SK-N-SH treated with all-trans-retinoic acid at 6 μM for 48 hours (cell line): ENCODE results near the gene TKT.
A peak's percentile ranks its signal among the peaks of the same experiment; 100 is the strongest.

Experiments
- ATAC-seq: fragments of 200-7000 bp; cut with Tn5 transposase; 3 replicates; pipeline ENCODE4 v1.9.1; 2020; ENCODE audit warnings: mild to moderate bottlenecking, moderate library complexity
- ARNTL ChIP-seq: fragments of 450-650 bp; formaldehyde crosslinking; IDR thresholded peaks from 2 replicates; pipeline ENCODE4 v1.5.0; 2020; ENCODE audit warnings: low read depth, mild to moderate bottlenecking, moderate library complexity, borderline replicate concordance
- BACH2 ChIP-seq: fragments of 250-450 bp; sonication (Bioruptor Pico); IDR thresholded peaks from 2 replicates; pipeline ENCODE4 v1.9.0; 2021; ENCODE audit warnings: mild to moderate bottlenecking, borderline replicate concordance
- CSDC2 ChIP-seq: fragments of 250-450 bp; sonication (Bioruptor Pico); IDR thresholded peaks from 2 replicates; pipeline ENCODE4 v1.5.0; 2020; ENCODE audit warnings: mild to moderate bottlenecking, moderate library complexity
- ESRRG ChIP-seq: fragments of 250-450 bp; sonication (Bioruptor Pico); IDR thresholded peaks from 2 replicates; pipeline ENCODE4 v1.6.1; 2021; ENCODE audit warnings: mild to moderate bottlenecking
- GLIS3 ChIP-seq: fragments of 250-450 bp; sonication (Bioruptor Pico); IDR thresholded peaks from 2 replicates; pipeline ENCODE4 v1.5.0; 2020; ENCODE audit warnings: mild to moderate bottlenecking, moderate library complexity
- ISL1 ChIP-seq: fragments of 250-450 bp; sonication (Bioruptor Pico); IDR thresholded peaks from 2 replicates; pipeline ENCODE4 v2.1.2; 2022; ENCODE audit warnings: mild to moderate bottlenecking, moderate library complexity
- OSR1 ChIP-seq: fragments of 250-450 bp; sonication (Bioruptor Pico); IDR thresholded peaks from 2 replicates; pipeline ENCODE4 v1.8.0; 2022; ENCODE audit warnings: moderate library complexity, mild to moderate bottlenecking, inconsistent platforms
- PATZ1 ChIP-seq: fragments of 250-450 bp; sonication (Bioruptor Pico); IDR thresholded peaks from 2 replicates; pipeline ENCODE4 v1.8.0; 2020; ENCODE audit warnings: mild to moderate bottlenecking, moderate library complexity, borderline replicate concordance
- PPARA ChIP-seq: fragments of 250-450 bp; sonication (Bioruptor Pico); IDR thresholded peaks from 2 replicates; pipeline ENCODE4 v1.5.0; 2020; ENCODE audit warnings: mild to moderate bottlenecking, borderline replicate concordance
- RARB ChIP-seq: fragments of 250-450 bp; sonication (Bioruptor Pico); IDR thresholded peaks from 2 replicates; pipeline ENCODE4 v1.8.0; 2021; ENCODE audit warnings: mild to moderate bottlenecking, moderate library complexity
- SNAI2 ChIP-seq: fragments of 250-450 bp; sonication (Bioruptor Pico); IDR thresholded peaks from 2 replicates; pipeline ENCODE4 v1.5.0; 2020; ENCODE audit warnings: mild to moderate bottlenecking, moderate library complexity
- TCF4 ChIP-seq: fragments of 250-450 bp; sonication (Bioruptor Pico); IDR thresholded peaks from 2 replicates; pipeline ENCODE4 v1.8.0; 2021; ENCODE audit warnings: mild to moderate bottlenecking, moderate library complexity, borderline replicate concordance
- TSHZ2 ChIP-seq: fragments of 250-450 bp; sonication (Bioruptor Pico); IDR thresholded peaks from 2 replicates; pipeline ENCODE4 v1.5.0; 2020; ENCODE audit warnings: mild to moderate bottlenecking, moderate library complexity
- ZC3H10 ChIP-seq: fragments of 250-450 bp; sonication (Bioruptor Pico); IDR thresholded peaks from 2 replicates; pipeline ENCODE4 v1.5.1; 2021; ENCODE audit warnings: mild to moderate bottlenecking, moderate library complexity
- ZFP3 ChIP-seq: fragments of 250-450 bp; sonication (Bioruptor Pico); IDR thresholded peaks from 2 replicates; pipeline ENCODE4 v1.5.0; 2020; ENCODE audit warnings: mild to moderate bottlenecking, moderate library complexity
- ZFP30 ChIP-seq: fragments of 450-650 bp; formaldehyde crosslinking; IDR thresholded peaks from 2 replicates; pipeline ENCODE4 v1.5.0; 2022; ENCODE audit warnings: mild to moderate bottlenecking, moderate library complexity
- ZNF565 ChIP-seq: fragments of 450-650 bp; formaldehyde crosslinking; conservative IDR thresholded peaks from 2 replicates; pipeline ENCODE4 v1.5.0; 2020; ENCODE audit warnings: low read depth, mild to moderate bottlenecking, moderate library complexity
- ZNF70 ChIP-seq: fragments of 450-650 bp; formaldehyde crosslinking; IDR thresholded peaks from 2 replicates; pipeline ENCODE4 v1.5.0; 2020; ENCODE audit warnings: mild to moderate bottlenecking, moderate library complexity
- ZNF8 ChIP-seq: fragments of 450-650 bp; formaldehyde crosslinking; IDR thresholded peaks from 2 replicates; pipeline ENCODE4 v1.5.0; 2020; ENCODE audit warnings: mild to moderate bottlenecking, moderate library complexity
- TF ChIP-seq, protein P1 (sequence below): fragments of 250-450 bp; sonication (Bioruptor Pico); IDR thresholded peaks from 2 replicates; pipeline ENCODE4 v1.8.0; 2021; ENCODE audit warnings: low read depth, mild to moderate bottlenecking, moderate library complexity, borderline replicate concordance
- TF ChIP-seq, protein P2 (sequence below): fragments of 250-450 bp; sonication (Bioruptor Pico); IDR thresholded peaks from 2 replicates; pipeline ENCODE4 v1.5.1; 2020; ENCODE audit warnings: low read depth, mild to moderate bottlenecking, moderate library complexity
- TF ChIP-seq, protein P3 (sequence below): fragments of 250-450 bp; sonication (Bioruptor Pico); IDR thresholded peaks from 2 replicates; pipeline ENCODE4 v1.5.1; 2021; ENCODE audit warnings: mild to moderate bottlenecking, moderate library complexity

Gene TKT, protein sequence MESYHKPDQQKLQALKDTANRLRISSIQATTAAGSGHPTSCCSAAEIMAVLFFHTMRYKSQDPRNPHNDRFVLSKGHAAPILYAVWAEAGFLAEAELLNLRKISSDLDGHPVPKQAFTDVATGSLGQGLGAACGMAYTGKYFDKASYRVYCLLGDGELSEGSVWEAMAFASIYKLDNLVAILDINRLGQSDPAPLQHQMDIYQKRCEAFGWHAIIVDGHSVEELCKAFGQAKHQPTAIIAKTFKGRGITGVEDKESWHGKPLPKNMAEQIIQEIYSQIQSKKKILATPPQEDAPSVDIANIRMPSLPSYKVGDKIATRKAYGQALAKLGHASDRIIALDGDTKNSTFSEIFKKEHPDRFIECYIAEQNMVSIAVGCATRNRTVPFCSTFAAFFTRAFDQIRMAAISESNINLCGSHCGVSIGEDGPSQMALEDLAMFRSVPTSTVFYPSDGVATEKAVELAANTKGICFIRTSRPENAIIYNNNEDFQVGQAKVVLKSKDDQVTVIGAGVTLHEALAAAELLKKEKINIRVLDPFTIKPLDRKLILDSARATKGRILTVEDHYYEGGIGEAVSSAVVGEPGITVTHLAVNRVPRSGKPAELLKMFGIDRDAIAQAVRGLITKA

DNA sequence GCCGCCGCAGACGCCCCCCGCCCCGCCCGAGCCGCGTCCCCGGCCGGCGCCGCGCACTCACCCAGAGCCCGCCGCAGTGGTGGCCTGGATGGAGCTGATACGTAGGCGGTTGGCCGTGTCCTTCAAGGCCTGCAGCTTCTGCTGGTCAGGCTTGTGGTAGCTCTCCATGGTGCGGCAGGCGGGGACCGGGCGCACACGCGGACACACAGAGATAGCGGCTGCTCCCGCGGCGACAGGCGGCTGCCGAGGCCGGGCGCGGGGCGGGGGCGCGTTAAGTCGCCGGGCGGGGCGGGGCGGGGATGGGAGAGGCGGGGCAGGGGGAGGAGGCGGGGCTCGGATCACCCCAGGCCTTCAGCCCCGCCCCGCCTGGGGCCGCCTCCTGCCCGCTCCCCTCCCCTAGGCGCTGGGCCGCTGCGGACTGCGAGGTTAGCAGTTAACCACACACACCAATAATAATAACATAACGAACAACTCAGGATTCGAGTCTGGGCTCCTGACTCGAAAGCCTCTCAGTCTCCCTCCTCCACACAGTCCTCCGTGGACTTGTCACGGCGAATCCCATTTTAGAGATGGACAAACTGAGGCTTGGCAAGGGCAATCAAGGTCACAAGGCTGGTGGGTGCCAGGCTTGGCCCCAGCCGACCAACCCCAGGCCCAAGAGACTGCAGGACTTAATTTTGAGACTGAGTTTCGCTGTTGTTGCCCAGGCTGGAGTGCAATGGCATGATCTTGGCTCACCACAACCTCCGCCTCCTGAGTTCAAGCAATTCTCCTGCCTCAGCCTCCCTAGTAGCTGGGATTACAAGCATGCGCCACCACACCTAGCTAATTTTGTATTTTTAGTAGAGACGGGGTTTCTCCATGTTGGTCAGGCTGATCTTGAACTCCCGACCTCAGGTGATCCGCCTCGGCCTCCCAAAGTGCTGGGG is at the start of gene TKT:
TSS of gene TKT (minus strand) at position 248 of the 929 bp plus-strand sequence. CDS start at position 168, 80 bp downstream.
- peak; percentile 79 for ATAC-seq
- no peak for TF ChIP-seq TCF4 (CRISPR knock-in tag)
- TF ChIP-seq CSDC2 (CRISPR knock-in tag): no peak
- TF ChIP-seq ARNTL (CRISPR knock-in tag): no peak
- no peak for TF ChIP-seq ZFP30
- TF ChIP-seq TSHZ2: no peak
- TF ChIP-seq BACH2 (CRISPR knock-in tag): no peak
- TF ChIP-seq ESRRG (CRISPR knock-in tag): peak; percentile 96
- TF ChIP-seq, protein P1, sequence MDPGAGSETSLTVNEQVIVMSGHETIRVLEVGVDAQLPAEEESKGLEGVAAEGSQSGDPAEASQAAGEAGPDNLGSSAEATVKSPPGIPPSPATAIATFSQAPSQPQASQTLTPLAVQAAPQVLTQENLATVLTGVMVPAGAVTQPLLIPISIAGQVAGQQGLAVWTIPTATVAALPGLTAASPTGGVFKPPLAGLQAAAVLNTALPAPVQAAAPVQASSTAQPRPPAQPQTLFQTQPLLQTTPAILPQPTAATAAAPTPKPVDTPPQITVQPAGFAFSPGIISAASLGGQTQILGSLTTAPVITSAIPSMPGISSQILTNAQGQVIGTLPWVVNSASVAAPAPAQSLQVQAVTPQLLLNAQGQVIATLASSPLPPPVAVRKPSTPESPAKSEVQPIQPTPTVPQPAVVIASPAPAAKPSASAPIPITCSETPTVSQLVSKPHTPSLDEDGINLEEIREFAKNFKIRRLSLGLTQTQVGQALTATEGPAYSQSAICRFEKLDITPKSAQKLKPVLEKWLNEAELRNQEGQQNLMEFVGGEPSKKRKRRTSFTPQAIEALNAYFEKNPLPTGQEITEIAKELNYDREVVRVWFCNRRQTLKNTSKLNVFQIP (CRISPR knock-in tag): no peak
- no peak for TF ChIP-seq ZNF565 (CRISPR knock-in tag)
- TF ChIP-seq ISL1 (CRISPR knock-in tag): 0 out of 2 replicates have a peak, but pooled peaks have one; percentile 21
- no peak for TF ChIP-seq ZC3H10 (CRISPR knock-in tag)
- TF ChIP-seq ZNF70 (CRISPR knock-in tag): no peak
- no peak for TF ChIP-seq ZNF8 (CRISPR knock-in tag)
- TF ChIP-seq, protein P2, sequence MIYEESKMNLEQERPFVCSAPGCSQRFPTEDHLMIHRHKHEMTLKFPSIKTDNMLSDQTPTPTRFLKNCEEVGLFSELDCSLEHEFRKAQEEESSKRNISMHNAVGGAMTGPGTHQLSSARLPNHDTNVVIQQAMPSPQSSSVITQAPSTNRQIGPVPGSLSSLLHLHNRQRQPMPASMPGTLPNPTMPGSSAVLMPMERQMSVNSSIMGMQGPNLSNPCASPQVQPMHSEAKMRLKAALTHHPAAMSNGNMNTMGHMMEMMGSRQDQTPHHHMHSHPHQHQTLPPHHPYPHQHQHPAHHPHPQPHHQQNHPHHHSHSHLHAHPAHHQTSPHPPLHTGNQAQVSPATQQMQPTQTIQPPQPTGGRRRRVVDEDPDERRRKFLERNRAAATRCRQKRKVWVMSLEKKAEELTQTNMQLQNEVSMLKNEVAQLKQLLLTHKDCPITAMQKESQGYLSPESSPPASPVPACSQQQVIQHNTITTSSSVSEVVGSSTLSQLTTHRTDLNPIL (CRISPR knock-in tag): no peak
- TF ChIP-seq, protein P3, sequence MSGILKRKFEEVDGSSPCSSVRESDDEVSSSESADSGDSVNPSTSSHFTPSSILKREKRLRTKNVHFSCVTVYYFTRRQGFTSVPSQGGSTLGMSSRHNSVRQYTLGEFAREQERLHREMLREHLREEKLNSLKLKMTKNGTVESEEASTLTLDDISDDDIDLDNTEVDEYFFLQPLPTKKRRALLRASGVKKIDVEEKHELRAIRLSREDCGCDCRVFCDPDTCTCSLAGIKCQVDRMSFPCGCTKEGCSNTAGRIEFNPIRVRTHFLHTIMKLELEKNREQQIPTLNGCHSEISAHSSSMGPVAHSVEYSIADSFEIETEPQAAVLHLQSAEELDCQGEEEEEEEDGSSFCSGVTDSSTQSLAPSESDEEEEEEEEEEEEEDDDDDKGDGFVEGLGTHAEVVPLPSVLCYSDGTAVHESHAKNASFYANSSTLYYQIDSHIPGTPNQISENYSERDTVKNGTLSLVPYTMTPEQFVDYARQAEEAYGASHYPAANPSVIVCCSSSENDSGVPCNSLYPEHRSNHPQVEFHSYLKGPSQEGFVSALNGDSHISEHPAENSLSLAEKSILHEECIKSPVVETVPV: no peak
- TF ChIP-seq PPARA (CRISPR knock-in tag): no peak
- TF ChIP-seq RARB: no peak
- no peak for TF ChIP-seq PATZ1 (CRISPR knock-in tag)
- no peak for TF ChIP-seq ZFP3 (CRISPR knock-in tag)
- 0 out of 2 replicates have a peak, but pooled peaks have one; percentile 9 for TF ChIP-seq GLIS3
- no peak for TF ChIP-seq SNAI2 (CRISPR knock-in tag)
- no peak for TF ChIP-seq OSR1 (CRISPR knock-in tag)
- TF ChIP-seq, all 23 proteins: peak for 3
